ENCODE measurements around the gene SEBOX.

The SEBOX gene

DNA sequence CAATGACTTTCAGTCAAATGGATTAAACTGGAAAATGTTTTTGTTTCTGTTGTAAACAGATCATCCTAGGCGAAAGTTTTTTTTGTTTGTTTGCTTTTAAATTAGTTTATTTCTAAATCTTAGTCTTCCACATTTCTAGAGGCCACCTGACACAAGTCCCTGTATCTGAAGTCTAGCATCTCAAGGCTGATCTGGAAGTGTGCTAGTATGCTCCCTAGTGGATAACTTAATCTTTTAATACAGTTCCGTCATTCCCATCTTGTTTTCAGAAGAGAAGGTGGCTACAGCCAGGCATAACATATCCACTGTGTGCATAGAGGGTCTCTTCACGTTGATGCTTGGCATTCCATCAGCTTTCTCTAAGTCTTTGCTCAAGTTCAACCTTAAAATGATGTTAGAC is 37.3 kb downstream of the SEBOX start:
- peak; percentile 45 for TF ChIP-seq CTCF (conservative IDR thresholded peaks at IDR 0.05)
- H3K27ac ChIP-seq: peak overlapping the region; percentile 88

DNA sequence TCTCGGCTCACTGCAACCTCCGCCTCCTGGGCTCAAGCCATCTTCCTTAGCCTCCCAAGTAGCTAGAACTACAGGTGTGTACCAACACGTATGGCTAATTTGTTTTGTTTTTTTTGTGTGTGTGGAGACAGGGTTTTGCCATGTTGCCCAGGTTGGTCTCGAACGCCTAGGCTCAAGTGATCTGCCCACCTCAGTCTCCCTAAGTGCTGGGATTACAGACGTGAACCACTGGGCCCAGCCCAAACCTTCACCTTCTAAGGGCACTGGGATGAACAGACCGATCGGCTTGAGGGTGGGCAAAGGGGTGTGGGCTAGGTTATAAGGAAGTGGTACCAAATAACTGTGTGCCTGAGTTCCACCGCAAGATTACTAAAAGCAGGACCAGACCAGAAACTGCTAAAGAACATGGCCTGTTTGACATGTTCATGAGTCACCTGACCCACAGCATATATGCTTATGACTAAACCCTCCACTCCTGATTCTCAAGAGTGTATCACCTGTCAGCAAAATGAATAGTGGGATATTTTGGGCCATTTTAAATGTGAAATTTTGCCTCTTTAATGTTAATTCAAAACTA is 37.9 kb downstream of the SEBOX start:
- no peak for TF ChIP-seq CTCF (conservative IDR thresholded peaks at IDR 0.05)
- peak overlapping the region; percentile 88 for H3K27ac ChIP-seq

- peak overlapping the region; percentile 88 for H3K27ac ChIP-seq
- no peak for TF ChIP-seq CTCF (conservative IDR thresholded peaks at IDR 0.05)
Observed at GRCh38 chr17:28326114-28326513, 38.9 kb downstream of the SEBOX start.

DNA sequence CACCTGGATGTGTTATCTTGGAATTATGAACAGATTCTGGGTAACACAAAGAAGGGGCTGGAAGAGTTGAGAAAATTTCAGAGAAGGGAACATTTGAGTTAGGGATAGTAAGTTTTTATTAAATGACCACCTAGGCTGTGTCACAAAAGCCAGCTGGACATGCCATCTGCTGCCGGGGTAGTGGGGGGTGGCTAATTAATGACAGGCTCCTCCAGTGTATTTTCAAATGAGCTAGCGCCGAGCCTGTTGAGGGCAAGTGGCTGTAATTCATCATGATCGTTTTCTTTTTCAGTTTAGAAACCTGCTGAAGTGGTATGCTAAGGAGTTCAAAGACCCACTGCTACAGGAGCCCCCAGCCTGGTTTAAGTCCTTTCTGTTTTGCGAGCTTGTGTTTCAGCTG is 39.8 kb downstream of the SEBOX start:
- TF ChIP-seq CTCF (conservative IDR thresholded peaks at IDR 0.05): no peak

GRCh38 chr17:28324781-28325180 is 40.2 kb downstream of the SEBOX start:
- H3K27ac ChIP-seq: peak overlapping the region; percentile 88
- no peak for TF ChIP-seq CTCF (conservative IDR thresholded peaks at IDR 0.05)

More for the DNA sequence above, 39.8 kb downstream of the SEBOX start:
- peak overlapping the region; percentile 88 for H3K27ac ChIP-seq

- TF ChIP-seq CTCF (conservative IDR thresholded peaks at IDR 0.05): no peak
- peak overlapping the region; percentile 88 for H3K27ac ChIP-seq
Observed at GRCh38 chr17:28324267-28324745, 40.7 kb downstream of the SEBOX start.

- H3K27ac ChIP-seq: peak overlapping the region; percentile 88
Observed at GRCh38 chr17:28320215-28321061, 44.6 kb downstream of the SEBOX start.

More at GRCh38 chr17:28320215-28321061, 44.6 kb downstream of the SEBOX start:
- TF ChIP-seq CTCF (conservative IDR thresholded peaks at IDR 0.05): no peak

All from VCaP (cell line).